ENCODE measurements around the gene CTU2.

DNA sequence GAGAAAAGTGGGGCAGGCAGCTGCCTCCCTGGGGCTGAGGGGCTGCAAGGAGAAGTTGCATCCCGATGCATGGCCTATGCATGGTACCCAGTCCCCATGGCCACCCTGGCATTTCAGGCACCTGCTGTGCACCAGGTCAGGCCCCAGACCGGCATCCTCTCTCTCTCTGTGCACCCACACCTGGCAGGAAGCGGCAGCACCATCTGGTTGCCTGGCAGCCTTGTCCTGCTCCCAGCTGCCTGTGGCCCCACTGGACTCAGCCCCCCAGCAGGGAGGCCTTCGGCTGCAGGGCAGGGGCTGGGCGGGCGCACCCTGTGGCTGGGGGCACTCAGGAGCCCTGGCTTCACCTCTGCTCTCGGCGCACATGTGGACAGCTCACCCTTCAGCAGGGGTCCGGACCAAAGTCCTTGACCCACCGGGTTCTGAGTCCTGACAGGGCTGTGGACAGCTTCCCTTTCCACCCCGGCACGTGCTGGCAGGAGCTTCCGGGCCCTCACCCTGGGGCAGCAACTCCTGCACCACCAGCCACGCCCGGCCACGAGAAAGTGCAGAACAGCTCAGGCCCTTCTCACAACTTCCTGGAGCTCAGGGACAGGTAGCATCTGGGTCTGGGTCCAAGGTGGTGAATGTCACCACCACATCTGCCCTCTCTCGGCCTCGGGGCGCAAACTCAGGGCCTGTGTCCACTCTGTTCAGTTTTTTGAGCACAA lies 36.7 kb downstream of the CTU2 start:
- TF ChIP-seq, protein P1, sequence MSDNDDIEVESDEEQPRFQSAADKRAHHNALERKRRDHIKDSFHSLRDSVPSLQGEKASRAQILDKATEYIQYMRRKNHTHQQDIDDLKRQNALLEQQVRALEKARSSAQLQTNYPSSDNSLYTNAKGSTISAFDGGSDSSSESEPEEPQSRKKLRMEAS (IDR thresholded peaks at IDR 0.05), result no peak
- TF ChIP-seq NFIC (IDR thresholded peaks at IDR 0.05) (no peak), EP300 (IDR thresholded peaks at IDR 0.05; ENCODE audit: borderline replicate concordance) (no peak), RAD21 (IDR thresholded peaks at IDR 0.05; ENCODE audit: low read depth) (no peak), CREB1 (IDR thresholded peaks at IDR 0.05; ENCODE audit: low read depth) (no peak), YY1 (IDR thresholded peaks at IDR 0.05; ENCODE audit: low read depth) (no peak), ZBTB7A (IDR thresholded peaks at IDR 0.05; ENCODE audit: low read depth) (no peak)

Data from Ishikawa (cell line).